Islet of Langerhans (tissue), 1 donor: ENCODE measurements around the gene FLNB.

Experiments
- FAIRE-seq: peaks from one replicate; lab custom pipeline; 2011; peaks lifted over from hg19 to GRCh38; lab: Jason Lieb, UNC

Gene FLNB

DNA sequence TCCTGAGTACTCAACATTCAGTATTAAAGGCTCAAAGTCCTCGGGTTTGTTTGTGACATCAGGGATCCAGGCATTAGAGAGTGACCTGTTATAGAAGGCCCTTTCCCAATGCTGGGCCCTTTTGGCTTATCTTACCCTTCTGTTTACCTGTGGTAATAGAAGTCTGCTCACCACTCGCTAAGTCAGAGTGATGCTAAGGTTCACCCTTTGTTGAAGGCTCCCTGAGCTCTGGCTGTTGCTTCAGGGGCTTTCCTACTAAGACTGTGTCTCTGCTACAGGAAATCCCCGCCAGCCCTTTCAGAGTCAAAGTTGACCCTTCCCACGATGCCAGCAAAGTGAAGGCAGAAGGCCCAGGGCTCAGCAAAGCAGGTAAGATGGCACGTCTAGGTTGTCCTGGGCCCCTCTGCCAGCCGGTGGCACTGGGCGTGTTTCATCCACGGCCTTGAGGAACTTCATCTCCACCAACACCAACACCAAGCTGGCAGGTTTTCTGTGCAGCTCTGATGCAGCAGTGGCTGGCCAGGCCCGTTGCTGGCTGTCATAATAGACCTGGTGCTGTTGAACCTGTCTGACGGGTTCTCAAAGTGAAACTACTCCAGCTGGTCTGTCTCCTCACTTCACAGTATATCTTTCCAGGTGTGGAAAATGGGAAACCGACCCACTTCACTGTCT lies 103.4 kb downstream of the FLNB start:
- no peak for FAIRE-seq

DNA sequence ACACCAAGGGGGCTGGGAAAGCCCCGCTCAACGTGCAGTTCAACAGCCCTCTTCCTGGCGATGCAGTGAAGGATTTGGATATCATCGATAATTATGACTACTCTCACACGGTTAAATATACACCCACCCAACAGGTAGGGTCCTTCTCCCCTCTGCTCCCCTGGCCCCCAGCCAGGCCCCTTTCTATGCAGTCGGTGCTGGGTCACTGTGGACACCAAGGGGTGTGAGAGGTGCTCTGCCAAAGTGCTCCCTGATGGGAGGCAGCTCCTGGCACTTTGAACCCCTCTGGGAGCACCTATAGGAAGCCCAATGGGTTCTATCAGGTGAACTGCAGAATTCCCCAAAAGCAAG lies 103.9 kb downstream of the FLNB start:
- no peak for FAIRE-seq

DNA sequence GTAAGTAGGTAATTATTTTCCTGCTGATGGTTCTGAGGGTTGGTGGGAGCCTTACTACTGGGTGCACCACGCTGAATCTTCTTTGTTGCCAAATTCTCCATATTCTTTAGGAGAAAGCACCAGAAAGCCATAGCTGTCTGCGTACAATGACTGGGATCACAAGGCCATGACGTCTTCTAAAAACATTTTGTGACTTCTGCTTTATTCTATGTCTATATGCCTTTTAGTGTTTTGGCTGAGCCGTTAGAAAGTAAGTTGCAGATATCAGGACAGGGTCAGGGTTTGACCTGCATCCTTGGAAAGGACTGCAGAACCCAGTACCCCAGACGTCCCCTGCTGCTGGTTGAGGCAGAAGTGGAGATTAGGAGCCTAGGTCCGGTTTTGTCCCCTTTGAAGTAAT lies 107.0 kb downstream of the FLNB start:
- FAIRE-seq = no peak

DNA sequence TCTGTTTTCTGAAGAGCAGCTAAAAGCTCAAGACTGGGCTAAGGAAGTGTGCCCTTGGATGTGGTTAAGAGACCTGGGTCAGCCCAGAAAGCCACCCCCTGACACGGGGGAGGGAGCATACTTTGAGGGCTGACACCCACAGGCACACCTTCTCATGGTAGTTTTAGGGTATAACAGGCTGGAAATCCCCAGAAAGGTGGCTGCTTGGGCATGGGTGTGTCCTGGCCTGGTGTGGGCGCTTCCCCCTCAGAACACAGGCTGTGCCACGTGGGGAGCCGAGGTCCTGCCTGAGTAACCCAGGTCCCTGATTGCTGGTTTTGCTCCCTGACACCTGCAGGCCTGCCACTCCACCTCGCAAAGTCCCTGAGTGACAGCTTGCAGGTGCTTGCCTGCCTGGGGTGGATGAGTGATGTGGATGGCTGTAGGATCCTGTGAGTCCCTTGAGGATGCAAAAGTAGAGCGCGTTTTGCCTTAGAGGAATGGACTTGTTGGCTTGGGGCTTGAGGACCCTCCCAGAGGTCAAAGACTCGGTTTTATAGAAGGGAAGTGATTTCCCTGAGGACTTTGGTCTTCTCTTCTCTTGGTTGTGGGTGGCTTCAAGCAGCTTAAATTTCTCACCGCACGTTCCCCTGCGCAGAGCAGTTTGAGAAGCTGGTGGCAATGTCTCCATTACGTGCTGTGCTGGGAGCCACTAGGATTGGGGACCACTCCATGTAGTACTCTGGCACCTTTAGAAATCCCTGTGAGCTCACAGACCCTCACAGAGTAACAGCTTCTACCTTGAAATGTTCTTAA lies 108.1 kb downstream of the FLNB start:
- no peak for FAIRE-seq

DNA sequence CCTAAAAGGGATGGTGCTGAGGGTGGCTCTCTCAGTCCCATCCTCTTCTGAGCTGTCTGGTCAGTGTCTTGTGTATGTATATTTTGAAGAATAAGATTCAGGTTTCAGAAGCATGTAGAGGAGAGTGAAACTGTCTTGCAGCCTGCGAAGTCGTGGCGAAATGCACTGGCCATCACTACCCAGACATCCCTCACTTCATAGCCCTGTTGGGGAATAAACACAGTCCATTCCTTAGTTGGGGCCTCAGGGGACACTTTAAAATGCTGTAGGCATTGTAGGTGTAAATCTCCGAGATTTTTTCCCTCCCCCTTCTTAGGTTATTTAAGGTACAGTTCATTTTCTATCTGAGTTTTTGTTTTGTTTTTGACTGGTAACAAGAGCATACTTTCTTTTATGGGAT lies 108.8 kb downstream of the FLNB start:
- FAIRE-seq = no peak

DNA sequence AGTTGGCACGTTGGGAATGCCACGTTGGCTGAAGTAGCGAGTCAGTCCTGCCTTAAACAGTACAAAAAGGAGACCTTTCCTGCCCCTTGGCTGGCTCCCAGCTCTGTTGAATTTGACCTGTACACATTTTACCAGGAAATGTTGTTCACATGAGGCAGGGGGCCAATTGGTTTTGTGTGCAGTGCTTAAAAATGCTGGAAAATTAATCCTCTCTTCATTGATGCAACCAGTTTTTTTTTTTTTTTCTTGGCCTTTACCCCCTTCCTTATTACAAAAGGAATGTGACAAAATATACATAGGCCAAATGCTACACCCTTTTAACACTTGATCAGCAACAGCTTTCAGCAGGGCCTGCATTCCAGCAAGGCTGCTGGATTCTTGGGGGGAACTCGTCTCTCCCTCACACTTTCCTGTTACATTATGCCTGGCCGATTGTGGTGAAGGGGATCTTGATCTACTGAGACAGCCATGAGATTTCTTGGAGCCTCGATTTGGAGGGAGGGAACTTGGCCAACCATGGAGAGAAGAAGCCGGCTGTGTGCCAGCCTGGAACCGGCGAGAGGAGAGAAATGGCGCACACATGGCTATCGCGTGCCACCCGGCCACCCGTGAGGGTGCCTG lies 109.4 kb downstream of the FLNB start:
- no peak for FAIRE-seq

DNA sequence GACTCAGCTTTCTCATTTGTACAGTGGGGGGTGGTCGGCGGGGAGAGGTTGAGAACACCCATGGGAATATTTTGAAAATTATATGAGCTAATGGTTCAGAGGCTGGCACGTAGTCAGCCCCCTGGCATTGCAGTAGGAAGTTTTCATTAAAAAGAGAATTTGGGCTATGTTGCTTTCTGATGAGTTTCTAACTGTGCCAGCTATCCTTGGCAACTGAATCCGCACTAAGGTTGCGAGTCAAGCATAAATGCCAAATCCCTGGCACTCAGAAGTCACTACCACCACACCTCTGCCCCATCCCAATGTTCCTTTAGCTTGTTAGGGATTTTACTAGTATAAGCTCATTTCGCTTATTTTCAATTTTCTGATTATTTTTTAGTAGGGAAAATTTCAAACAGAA lies 111.0 kb downstream of the FLNB start:
- no peak for FAIRE-seq

DNA sequence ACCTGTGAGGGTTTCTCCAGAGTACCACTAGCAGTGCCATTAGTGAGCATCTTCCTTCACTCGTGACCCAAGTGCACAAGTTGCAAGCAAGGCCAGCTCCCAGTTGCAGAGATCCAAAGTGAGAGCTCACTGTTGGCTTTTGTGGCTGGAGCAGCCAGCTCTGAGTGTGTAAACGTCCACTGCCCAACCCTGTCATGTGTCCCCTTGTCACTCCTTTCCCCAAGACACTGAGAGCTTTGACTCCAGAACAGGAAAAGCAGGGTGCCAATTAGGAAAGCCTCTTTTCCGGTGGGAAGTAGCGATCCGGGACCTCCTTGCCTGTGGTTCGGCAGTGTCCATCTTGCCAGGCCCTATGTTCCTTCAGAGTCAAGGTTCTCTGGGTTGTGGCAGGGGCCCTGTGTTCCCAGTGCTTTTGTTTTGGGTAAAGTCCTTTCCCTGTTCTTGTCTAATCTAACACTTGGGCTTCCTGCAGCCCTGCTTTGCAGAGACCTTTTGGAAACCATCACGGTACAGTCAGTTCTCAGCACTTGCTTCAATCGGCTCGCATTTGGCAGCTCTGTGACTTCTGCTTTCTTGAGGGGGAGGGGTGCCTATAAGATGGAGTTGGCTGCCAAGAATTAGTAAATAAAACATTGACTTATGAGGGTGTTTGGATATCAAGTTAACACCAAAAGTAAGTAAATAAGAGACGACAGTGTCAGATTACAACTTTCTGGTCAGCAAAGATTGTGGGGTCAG lies 112.0 kb downstream of the FLNB start:
- FAIRE-seq = no peak

DNA sequence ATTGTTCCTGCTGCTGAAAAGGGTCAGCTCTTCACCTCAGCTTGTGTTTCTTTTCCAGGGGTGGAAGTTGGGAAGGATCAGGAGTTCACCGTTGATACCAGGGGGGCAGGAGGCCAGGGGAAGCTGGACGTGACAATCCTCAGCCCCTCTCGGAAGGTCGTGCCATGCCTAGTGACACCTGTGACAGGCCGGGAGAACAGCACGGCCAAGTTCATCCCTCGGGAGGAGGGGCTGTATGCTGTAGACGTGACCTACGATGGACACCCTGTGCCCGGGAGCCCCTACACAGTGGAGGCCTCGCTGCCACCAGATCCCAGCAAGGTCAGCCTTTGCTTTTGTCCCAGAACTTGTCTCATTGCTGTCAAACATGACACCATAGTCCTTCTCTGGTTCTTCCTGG lies 113.0 kb downstream of the FLNB start:
- no peak for FAIRE-seq

DNA sequence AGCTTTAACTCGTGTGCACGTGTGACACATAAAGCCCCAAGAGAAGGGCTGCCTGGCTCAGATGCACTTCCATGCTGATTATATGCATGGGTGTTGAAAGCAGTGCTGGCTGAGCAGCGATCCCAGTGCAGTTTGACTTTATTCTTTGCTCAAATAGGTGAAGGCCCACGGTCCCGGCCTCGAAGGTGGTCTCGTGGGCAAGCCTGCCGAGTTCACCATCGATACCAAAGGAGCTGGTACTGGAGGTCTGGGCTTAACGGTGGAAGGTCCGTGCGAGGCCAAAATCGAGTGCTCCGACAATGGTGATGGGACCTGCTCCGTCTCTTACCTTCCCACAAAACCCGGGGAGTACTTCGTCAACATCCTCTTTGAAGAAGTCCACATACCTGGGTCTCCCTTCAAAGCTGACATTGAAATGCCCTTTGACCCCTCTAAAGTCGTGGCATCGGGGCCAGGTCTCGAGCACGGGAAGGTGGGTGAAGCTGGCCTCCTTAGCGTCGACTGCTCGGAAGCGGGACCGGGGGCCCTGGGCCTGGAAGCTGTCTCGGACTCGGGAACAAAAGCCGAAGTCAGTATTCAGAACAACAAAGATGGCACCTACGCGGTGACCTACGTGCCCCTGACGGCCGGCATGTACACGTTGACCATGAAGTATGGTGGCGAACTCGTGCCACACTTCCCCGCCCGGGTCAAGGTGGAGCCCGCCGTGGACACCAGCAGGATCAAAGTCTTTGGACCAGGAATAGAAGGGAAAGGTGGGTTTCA lies 114.9 kb downstream of the FLNB start:
- no peak for FAIRE-seq

DNA sequence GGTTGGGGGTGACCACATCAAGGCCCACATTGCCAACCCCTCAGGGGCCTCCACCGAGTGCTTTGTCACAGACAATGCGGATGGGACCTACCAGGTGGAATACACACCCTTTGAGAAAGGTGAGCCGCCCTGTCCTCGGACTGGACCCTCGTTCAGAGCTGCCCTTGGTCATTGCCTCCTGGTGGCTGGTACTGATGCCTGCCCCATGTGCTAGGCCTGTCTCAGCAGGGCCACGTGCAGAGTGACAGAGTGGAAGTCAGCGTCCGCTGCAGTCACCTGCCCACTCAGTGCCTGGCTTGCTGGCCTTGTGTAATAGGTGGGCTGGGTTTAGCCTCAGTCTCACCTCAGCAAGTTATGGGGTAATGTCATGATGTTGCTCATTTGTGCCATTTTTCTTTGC lies 116.2 kb downstream of the FLNB start:
- no peak for FAIRE-seq

DNA sequence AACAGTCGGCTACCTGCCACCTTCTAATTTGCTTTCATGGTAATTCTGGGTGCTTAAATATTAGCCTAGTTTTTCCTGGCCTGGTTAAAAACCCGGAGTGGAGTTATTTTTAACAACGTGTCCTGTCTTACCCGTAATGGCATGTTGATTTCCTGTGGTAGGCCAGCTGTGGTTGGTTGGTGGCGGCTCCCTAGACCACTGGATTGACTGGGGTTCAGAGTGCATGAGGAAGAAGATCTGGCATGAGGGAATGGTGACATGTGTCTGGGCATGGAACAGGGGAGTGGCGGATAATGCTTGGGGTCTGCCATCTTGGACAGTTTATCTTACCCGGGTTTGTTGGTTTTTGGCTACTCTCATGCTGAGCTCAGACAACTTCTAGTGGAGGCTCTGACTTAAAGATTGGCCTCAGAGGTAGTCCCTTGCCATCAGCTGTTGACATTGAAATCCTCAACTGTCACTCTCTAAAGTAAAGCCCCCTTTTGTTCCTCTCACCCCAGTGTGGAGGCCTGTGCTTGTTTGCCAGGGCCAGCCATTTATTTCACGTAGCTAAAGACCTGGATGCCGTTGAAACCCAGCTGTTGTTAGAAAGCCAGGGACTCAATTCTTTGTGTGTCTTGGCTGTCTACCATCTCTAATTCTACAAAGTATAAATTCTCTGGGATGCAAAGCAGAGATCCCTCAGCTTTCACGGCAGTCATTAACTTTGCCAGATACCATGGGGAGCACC lies 121.0 kb downstream of the FLNB start:
- FAIRE-seq = no peak

DNA sequence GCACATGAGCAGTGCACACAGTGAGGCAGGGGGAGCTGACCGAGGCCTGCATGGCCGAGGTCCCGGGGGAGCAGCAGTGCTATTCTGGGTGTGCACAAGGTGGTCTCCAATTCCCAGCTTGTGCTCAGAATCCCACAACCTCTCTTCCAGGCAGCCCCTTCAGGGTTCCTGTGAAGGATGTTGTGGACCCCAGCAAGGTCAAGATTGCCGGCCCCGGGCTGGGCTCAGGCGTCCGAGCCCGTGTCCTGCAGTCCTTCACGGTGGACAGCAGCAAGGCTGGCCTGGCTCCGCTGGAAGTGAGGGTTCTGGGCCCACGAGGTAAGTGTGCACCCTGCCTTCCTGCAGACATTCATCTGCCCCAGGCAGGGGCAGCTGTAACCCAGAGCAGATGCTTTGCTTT lies 122.4 kb downstream of the FLNB start:
- FAIRE-seq = no peak

DNA sequence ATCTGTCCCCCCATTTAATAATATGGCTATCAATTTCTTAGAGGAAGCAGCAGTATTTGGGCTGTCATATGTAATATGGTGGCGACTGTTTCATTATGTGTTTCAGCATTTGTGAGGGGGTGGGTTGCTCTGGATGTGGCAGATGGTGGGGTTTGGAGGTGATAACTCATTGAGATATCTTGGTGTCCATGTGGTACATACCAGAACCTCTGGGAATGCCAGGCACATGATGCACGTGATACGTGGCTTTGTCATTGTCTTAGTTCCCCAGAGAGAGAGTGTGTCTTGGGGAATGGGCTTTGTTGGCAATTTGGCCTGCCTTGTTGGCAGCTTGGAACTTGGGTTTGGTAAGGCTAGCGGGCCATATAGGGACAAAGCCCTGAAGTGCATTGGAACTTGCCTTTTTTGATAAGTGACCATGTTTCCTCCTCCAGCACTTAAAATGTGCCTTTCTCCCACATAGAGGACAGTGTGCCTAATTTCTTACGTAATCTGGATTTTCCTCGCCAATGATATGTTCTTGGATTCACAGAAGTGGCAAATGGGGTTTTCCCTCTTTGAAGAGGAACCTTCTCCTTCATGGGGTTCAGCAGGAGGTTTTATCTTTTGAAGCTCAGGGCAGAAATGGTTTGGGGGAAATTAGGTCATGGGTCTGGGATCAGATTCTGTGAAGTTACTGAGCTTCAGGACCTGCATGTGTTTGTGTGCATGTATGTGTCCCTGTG lies 123.0 kb downstream of the FLNB start:
- FAIRE-seq = no peak

DNA sequence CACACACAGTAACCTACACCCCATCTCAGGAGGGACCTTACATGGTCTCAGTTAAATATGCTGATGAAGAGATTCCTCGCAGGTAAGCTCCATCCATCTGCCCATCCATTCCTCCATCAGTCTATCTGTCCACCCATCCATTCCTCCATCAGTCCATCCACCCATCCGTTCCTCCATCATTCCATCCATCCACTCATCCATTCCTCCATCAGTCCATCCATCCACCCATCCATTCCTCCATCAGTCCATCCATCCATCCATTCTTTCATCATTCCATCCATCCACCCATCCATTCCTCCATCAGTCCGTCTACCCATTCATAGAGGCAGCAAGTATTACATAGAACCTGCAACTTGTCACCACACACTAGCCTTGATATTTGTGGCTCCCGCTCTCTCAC lies 124.6 kb downstream of the FLNB start:
- FAIRE-seq = no peak

DNA sequence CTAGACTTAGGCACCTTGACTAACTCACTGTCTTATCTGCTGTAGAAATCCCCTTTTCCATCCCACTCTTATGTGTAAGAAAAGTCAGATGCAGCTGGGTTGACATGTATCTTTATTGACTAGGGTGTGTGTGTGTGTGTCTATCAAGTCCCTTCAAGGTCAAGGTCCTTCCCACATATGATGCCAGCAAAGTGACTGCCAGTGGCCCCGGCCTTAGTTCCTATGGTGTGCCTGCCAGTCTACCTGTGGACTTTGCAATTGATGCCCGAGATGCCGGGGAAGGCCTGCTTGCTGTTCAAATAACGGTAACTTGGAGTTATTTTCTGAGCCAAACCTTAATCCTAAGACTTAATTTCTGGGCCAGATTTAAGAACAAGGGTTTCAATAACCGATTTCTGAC lies 126.2 kb downstream of the FLNB start:
- FAIRE-seq = no peak

DNA sequence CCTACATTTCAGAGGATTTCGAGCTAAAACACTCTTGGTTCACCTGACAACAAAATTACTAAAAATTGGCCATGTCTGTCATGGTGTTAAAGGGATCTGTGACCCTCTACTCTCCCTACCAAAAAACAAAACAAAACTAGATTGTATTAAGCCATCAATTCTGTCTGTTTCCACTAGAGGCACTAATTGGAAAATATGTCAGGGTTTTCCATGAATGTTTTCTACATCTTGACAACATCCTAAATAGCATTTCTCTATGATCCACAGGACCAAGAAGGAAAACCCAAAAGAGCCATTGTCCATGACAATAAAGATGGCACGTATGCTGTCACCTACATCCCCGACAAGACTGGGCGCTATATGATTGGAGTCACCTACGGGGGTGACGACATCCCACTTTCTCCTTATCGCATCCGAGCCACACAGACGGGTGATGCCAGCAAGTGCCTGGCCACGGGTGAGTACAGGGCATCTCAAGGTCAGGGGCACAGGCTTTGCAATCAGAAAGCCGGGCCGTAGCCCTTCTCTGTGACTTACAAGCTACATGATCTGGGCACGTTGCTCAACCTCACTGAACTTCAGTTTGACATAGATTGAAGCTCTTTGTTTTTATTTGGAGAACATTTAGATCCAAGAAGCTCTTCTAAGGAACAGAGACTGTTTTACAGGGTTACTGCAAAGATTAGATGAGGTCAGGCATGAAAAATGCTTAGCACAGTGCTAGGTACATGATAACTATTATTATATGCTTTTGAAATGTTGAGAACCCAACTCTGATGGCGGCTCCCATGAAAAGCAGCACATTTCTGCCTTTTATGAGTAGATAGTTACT lies 127.7 kb downstream of the FLNB start:
- FAIRE-seq = peak; percentile 75

DNA sequence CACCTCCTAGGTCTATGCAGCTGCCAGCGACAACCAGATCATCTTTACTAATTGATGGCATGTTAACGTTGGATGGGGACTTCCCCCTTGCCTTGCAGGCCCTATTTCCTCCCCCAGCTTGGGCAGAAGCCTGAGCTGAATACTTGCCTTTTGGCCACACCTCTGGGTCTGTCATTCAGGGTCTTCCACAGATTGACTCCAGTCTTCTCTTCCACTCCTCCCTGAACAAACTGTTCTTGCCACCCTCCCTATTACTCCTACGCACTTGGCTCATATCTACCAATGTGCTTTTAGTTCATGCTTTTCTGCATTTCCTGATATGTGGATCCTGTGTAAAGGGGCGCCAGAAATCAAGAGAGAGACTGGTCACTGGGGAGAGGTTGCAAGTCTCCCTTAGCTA lies 129.1 kb downstream of the FLNB start:
- no peak for FAIRE-seq

DNA sequence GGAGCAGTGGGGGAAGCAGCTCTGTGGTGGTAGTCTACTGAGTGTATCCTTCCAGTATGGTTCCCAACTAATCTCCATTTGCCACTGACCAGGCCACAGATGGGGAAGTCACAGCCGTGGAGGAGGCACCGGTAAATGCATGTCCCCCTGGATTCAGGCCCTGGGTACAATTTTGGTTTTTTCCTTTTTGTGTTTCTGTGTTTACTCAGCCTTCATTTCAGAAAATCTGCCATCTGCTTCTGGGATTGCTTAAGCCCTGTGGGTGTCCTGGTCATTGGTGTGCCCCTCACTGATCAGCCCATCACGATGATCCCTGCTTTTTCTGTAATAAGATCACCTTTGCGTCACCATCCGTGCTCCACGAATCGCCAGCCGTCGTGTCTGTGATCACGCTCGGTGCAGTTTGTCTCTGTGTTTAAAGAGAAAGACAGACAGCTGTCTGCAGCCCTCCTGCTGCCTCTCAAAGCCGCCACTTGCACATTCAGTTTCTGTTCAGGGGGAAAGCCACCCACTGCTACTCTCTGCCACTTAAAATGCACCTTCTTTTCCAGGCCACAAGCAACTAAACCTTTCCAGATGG lies 133.6 kb downstream of the FLNB start:
- FAIRE-seq = no peak
